ENCODE measurements around the gene ARID5B. TPM values are rescaled to one million over a fixed set of nuclear protein-coding genes. Genes with fewer than 3 reads are reported as not detected.

Gene ARID5B
- total RNA-seq, 3 donors from 2014 or later = 21.9 to 34.1 (median 22.4) TPM

DNA sequence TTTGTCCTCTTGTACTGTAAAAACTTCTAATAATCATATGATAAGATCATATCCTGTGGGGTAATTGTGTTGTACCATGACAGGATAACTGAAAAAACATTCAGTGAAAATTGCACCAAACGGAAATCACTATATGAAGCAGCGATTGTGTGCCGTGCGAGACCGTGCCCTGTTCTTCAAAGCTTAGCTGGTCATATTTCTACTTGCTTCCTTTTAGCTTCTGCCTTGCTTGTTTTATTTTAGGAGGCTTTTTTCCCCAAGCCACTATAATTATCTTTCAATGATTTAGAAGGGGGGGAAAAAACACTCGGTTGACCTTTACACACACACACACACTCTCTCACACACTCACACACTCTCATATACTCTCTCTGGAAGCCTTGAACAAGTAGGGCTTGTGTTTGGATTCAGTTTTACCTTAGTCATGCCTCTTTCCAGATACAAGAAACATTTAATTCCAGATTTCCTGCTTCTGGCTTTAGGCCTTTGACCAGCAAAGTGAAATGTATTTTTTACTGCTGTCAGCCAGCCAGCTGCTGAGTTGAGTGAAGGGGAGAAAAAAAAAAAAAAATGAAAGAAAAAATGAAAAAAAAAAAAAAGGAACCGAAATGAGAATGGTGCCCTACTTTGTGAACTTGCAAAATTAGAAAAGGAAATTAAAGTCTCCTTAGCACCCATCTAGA is 181.4 kb downstream of the ARID5B start:
- Histone ChIP-seq H3K4me3 (no peak overlapping the region), H3K36me3 (ENCODE audit: low read depth) (no peaks in the 10 kb centered on the region), H3K9me3 (no peaks in the 10 kb centered on the region), H3K4me1 (ENCODE audit: low read depth) (peaks cover 25% of the 10 kb centered on the region)
- peak in 1 of 3 donors; percentile 42 for DNase-seq
- TF ChIP-seq, protein P1, sequence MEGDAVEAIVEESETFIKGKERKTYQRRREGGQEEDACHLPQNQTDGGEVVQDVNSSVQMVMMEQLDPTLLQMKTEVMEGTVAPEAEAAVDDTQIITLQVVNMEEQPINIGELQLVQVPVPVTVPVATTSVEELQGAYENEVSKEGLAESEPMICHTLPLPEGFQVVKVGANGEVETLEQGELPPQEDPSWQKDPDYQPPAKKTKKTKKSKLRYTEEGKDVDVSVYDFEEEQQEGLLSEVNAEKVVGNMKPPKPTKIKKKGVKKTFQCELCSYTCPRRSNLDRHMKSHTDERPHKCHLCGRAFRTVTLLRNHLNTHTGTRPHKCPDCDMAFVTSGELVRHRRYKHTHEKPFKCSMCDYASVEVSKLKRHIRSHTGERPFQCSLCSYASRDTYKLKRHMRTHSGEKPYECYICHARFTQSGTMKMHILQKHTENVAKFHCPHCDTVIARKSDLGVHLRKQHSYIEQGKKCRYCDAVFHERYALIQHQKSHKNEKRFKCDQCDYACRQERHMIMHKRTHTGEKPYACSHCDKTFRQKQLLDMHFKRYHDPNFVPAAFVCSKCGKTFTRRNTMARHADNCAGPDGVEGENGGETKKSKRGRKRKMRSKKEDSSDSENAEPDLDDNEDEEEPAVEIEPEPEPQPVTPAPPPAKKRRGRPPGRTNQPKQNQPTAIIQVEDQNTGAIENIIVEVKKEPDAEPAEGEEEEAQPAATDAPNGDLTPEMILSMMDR (IDR thresholded peaks at IDR 0.05) = no peak
- intact Hi-C loops (cut with DNase I, micrococcal nuclease) = no loop called here
- peak; percentile 78 for ATAC-seq

DNA sequence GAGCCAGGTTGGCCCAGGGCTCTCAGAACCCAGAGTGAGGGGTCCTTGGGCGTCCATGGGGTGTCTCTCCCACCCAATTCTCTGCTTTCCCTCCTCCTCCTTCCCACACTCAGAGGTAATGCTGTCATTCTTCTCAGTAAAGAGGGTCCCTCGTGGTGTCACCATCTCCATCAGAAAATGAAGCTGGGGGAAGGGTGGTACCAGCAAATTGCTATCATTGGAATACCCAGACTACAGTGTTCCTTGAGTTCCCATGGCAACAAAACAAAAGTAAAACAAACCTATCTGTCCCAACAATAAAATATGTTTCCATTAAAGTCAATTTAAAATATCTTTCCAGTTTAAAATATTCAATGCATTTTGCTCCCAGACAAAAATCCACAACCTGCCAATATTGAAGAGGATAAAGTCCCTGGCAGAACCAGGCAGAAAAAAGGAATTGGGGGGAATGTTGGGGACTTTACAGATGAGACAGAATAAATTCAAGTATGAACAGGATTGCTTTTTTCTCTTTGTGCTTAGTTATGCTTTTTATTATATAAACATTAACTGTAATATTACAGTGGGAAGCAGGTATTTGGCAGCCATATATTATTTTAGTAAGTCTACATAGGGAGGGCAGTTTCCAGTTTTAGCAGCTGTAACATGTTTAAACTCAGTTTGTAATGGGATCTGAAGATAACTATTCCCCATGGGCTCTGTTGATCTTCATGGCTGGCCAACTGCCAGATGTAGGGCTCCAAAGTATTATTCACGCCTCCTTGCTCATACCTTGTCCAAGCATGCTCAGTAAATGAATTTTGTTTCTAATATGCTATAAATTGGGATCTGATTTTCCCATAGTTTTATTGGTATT is 182.1 kb downstream of the ARID5B start:
- Histone ChIP-seq H3K4me1 (ENCODE audit: low read depth) (peaks cover 25% of the 10 kb centered on the region), H3K4me3 (no peak overlapping the region), H3K9me3 (no peaks in the 10 kb centered on the region), H3K36me3 (ENCODE audit: low read depth) (no peaks in the 10 kb centered on the region)
- TF ChIP-seq, protein P1 (IDR thresholded peaks at IDR 0.05) = no peak
- intact Hi-C loops (cut with DNase I, micrococcal nuclease) = no loop called here
- peak in 2 of 3 donors; percentile 33 to 36 for DNase-seq
- peak; percentile 59 for ATAC-seq

DNA sequence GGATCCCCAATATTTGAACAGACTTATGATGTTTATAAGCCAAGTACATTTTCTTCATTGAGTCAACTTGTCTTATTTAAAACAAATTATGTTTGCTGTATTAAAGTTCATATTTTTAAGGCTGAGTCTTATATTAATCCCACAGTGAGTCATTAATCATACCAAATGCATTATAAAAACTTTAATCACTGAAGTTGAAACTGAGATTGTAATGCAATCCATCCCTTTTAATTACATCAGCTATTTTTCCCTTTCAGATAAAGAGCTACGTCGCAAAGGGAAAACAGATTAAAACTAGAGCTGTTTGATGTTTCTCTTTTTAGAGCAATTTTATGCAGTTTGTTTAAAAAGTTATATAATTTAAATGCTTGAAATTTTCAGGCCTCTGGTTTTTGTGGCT is 183.0 kb downstream of the ARID5B start:
- intact Hi-C loops (cut with DNase I, micrococcal nuclease) = no loop called here
- Histone ChIP-seq H3K36me3 (ENCODE audit: low read depth) (no peaks in the 10 kb centered on the region), H3K4me1 (ENCODE audit: low read depth) (peaks cover 25% of the 10 kb centered on the region), H3K4me3 (no peak overlapping the region), H3K9me3 (no peaks in the 10 kb centered on the region)
- TF ChIP-seq, protein P1 (IDR thresholded peaks at IDR 0.05) = no peak
- DNase-seq (no peak), ATAC-seq (no peak)

DNA sequence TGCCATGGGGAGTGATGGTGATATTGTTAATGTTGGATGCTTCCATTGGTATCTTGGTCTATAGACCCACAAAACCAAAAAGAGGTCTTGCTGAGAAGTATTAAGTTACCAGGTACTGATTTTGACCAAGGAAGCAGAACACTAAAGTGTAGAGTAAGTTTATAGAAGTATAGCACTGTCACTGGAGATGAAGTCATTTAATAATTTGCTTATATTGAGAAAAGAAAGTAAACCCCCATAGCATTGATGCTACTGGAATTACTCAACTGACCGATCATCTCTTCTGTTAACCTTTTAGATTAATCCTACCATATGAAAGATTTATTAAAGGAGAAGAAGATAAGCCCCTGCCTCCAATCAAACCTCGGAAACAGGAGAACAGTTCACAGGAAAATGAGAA is 183.9 kb downstream of the ARID5B start:
- DNase-seq (no peak), ATAC-seq (no peak)
- Histone ChIP-seq H3K4me3 (no peak overlapping the region), H3K36me3 (ENCODE audit: low read depth) (no peaks in the 10 kb centered on the region), H3K9me3 (no peaks in the 10 kb centered on the region), H3K4me1 (ENCODE audit: low read depth) (peaks cover 25% of the 10 kb centered on the region)
- intact Hi-C loops (cut with DNase I, micrococcal nuclease) = no loop called here
- TF ChIP-seq, protein P1 (IDR thresholded peaks at IDR 0.05) = no peak

DNA sequence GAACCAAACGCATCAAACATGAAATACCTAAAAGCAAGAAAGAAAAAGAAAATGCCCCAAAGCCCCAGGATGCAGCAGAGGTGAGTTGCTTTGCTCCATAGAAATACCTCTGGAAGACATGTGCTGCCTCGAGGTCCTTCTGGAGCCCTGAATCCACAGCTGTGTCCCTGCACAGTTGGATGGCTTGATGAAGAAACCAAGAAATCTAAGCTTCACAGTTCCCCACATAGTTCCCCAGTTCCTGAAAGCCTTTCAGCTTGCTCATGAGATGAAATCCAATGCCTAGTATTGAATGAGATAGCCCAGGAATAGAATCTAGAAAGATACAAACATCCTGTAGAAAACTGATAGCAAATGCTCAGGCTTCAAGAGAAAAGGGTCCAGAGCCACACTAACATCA is 184.3 kb downstream of the ARID5B start:
- H3K4me1 ChIP-seq (ENCODE audit: low read depth) = peaks cover 24% of the 10 kb centered on the region
- intact Hi-C loops (cut with DNase I, micrococcal nuclease) = no loop called here
- TF ChIP-seq, protein P1 (IDR thresholded peaks at IDR 0.05) = no peak
- H3K36me3 ChIP-seq (ENCODE audit: low read depth) = no peaks in the 10 kb centered on the region
- ATAC-seq (no peak), DNase-seq (no peak)
- H3K4me3 ChIP-seq = no peak overlapping the region
- H3K9me3 ChIP-seq = no peaks in the 10 kb centered on the region

Data from mucosa of descending colon (tissue), 3 donors.